HG02588 (cell line): ENCODE results near the gene SLC1A7.

Experiments
- ATAC-seq: cut with Tn5 transposase; IDR thresholded peaks from one replicate; pipeline ENCODE4 v1.9.1; 2021; ENCODE audit warnings: mild to moderate bottlenecking, moderate library complexity; ENCODE audit not compliant: unreplicated experiment

SLC1A7 gene

GRCh38 chr1:53091841-53092645 lies 50.4 kb downstream of the SLC1A7 start:
- no peak for ATAC-seq

GRCh38 chr1:53090227-53091147 lies 52.0 kb downstream of the SLC1A7 start:
- ATAC-seq, result no peak

DNA sequence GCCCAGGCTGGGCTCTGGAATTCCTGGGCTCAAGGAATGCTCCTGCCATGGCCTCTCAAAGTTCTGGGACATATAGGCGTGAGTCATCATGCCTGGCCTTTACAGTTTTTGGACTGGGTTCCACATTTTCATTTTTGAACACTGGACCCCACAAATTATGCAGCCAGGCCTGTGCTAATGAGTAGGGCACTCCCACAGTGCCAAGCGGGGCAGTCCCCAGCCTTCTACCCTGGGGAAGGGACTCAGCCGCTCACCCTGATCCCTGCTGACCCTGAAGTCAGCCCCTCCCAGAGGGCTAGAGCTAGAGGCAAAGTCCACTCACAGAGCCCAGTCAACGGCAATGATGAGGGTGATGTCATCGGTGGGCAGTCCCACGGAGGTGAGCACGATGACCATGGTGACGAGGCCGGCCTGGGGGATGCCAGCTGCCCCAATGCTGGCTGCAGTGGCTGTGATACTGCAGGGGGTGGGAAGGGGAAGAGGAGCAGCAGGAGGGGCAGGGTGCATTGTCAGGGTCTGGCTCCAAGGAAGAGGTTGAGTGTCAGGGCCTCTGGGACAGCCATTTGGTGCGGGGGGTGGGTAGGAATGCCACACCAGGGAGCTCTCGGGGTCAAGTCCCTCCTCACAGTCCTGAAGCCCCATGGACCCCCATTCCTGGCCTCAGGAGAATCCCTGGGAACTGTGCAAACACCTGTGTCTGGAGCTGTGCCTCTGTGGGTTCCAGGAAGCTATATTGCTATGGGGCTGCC lies 52.8 kb downstream of the SLC1A7 start:
- ATAC-seq, result no peak

DNA sequence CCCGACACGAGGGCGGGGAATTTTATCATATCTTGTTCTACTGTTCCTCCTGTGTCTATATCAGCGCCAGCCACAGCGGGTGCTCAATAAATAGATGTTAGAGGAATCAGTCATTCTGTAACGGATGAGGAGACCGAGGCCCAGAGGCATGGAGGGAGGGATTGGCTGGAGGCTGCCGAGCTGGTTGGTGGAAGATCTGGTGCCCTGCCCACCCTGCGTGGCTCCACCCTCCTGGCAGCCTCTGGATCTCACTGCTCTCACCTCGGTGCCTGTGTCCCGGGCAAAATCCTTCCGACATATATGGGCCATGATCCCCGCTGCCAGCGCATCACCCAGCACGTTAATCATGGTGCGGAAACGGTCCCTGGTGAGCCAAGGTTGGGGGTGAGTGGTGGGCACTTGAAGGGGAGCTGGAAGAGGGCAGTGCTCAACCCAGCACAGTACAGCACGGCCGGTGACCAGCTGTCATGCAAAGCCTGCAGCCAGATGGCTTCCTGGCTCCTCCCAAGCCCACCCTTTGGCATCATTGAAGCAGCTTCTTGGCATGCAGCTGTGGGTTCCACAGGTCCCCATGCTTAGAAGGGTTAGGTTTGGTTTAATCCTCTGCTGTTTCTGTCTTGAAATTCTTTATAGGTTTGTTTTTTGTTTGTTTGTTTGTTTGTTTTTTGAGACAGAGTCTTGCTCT lies 53.7 kb downstream of the SLC1A7 start:
- no peak for ATAC-seq

GRCh38 chr1:53087332-53088285 lies 54.8 kb downstream of the SLC1A7 start:
- no peak for ATAC-seq

DNA sequence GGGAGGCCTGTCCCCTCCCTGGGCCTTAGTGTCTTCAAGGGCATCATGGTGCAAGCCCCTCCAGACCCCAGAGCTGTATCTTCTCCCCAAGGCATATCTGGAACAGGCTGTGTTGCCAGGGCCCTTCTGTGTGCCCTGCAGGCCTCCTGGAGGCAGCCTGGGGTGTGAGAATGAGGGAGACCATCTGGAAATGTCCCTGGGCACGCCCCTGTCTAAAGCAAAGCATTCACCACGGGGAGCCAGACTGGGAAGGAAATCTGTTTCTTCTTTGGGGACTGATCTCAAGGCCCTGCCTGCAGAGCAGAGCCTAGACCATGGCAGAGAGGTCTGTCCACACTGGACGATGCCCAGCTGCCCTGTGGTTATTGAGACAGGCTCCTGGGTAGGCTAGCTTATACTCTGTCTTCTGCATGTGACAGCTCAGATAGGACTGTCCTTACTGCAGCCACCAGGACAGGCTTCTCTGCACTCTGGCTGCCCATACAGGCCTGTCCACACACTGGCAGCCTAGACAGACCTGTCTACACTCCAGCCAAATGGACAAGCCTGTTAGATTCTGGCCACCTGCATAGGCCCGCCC lies 55.9 kb downstream of the SLC1A7 start:
- no peak for ATAC-seq

GRCh38 chr1:53085405-53085804 lies 57.0 kb downstream of the SLC1A7 start:
- no peak for ATAC-seq

DNA sequence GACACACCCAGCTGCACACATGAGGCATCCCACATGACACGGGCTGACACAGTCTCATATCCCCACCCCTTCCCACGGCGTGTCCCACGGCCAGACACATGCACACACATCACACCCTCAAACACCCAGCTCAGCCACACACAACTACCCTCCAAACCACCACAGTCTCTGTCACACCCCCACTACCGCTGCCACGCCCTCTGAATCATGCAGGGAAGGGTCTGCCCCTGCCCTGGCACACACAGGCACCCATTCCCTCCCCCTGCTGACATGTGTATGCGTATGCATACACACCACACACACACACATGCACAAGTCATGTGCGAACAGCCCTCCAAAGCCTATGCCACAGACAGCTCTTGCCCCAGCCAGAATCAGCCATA lies 57.9 kb downstream of the SLC1A7 start:
- no peak for ATAC-seq

GRCh38 chr1:53083636-53084588 lies 58.5 kb downstream of the SLC1A7 start:
- ATAC-seq, result no peak

DNA sequence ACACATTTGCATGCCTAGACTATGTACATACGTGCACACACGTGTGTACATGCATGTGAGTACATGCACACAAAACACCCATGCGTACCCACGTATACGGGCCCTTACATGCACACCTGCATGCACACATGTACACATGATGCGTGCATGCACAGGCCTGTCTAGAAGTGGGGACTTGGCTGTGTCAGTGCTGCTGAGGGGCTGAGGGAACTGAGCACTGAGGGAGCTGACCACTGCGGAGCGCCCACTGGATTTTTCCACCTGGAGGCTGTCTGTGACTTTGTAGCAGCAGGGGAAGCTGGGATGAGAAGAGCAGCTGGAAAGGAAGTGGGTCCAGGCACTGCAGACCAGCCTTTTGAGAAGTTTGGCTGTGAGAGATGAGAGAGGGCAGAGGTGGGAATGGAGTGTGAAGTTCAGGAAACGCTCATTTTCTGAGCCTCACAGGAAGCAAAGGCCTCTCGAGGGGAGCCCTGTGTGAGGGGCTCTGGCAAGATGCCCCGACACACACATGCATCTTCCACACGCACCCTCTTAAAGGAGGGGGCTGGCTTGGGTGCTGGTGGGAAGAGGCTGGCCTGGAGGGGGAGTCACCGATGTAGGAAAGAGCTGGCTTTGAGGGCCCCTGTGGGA lies 59.5 kb downstream of the SLC1A7 start:
- no peak for ATAC-seq

DNA sequence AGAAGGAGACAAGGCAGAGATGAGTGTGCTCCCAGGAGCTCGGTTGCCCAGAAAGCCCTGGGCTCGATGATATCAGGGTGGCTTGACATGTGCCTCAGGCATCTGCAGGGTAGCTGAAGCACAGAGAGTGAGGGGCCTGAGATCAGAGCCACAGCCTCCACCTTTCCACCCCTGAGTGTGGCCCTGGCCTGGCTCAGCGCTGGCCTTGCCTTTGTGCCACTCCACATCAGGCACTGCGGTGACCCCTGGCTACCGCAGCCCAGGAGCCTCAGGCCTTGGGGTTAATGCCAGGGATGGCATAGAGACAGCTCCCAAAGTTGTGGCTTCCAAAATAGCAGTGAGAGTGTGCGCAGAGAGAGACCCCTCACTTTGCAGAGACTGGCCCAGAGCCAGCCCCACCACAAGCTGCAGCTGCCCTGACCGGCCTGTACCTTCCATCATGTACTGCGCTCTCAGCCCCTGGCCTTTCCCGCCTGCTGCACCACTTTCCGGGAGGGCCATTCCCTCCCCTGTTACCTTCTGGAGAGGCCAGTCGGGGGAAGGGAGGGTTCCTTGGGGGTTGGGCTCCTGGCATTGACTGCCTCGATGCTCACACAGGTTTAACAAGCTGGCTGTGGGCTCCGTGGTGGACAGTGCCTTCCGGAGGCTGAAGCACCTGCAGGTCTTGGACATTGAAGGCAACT lies 60.9 kb downstream of the SLC1A7 start:
- no peak for ATAC-seq

DNA sequence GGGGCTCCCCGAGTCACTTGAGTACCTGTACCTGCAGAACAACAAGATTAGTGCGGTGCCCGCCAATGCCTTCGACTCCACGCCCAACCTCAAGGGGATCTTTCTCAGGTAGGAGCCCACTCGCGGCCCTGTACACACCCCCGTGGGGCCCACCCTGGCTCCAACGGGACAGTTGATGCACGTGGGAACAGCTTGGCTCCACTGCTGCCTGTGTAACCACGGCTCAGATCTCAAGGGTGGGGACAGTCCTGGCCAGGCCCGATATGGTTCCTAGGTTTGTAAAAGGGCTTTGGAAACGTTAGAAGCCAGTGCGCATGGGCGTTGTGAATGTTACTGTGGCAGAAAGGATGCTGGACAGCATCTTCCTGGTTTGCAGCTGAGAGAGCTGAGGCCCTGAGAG lies 61.7 kb downstream of the SLC1A7 start:
- no peak for ATAC-seq

GRCh38 chr1:53080041-53080440 lies 62.4 kb downstream of the SLC1A7 start:
- ATAC-seq, result no peak

- no peak for ATAC-seq
Measured at GRCh38 chr1:53079251-53079650, 63.2 kb downstream of the SLC1A7 start.

DNA sequence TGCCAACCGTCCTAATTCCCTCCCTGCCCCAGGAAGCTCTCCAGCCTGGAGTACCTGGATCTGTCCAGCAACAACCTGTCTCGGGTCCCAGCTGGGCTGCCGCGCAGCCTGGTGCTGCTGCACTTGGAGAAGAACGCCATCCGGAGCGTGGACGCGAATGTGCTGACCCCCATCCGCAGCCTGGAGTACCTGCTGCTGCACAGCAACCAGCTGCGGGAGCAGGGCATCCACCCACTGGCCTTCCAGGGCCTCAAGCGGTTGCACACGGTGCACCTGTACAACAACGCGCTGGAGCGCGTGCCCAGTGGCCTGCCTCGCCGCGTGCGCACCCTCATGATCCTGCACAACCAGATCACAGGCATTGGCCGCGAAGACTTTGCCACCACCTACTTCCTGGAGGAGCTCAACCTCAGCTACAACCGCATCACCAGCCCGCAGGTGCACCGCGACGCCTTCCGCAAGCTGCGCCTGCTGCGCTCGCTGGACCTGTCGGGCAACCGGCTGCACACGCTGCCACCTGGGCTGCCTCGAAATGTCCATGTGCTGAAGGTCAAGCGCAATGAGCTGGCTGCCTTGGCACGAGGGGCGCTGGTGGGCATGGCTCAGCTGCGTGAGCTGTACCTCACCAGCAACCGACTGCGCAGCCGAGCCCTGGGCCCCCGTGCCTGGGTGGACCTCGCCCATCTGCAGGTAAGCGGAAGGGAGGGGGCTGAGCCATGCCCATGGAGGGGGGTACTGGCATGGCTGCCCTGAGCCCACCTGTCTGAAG lies 63.9 kb downstream of the SLC1A7 start:
- no peak for ATAC-seq

DNA sequence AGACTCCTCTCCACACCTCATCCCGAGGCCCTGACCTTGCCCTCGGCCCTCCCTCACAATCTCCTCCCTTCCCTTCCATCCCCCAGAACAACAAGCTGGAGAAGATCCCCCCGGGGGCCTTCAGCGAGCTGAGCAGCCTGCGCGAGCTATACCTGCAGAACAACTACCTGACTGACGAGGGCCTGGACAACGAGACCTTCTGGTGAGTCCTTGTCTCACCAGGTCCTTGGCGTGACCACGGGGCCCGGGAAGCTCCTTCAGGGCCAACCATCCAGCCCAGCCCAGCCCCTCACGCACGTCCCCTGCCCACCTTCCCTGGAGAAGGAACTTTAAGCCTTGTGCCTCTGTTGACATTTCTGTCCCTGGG lies 64.9 kb downstream of the SLC1A7 start:
- ATAC-seq, result no peak
